ENCODE data around the gene WFDC8.

WFDC8 gene

DNA sequence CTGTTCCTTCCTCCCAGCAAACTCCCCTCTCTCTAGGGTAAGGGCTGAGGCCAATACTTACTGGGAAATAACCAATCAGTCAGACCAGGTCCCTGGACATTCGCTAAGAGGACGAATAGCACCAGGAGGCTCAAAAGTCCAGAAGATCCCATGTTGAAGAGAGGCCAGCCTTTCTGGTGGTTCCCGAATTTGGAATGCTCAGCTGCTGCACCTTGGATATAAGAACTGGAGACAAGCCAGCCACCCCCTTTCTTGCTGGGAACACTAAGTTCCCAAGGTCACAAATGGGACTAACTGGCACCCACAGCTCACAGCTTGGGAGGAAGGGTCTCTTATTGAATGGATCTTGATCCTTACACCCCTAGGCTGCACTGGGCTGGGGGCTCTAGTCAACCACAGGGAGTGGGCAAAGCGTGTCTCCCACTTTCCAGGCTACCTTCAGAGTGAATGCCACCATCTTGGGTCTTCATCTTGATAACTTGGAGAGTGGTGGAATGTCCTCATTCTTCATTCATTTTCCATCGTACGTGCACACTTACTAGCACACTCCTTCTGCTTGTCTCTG, 31.8 kb downstream of the WFDC8 start, which contains the start of gene EPPIN:
TSS of gene EPPIN (minus strand) at position 196 of the 565 bp plus-strand sequence. CDS start at position 152, 44 bp downstream.
- no peak for DNase-seq

- DNase-seq, result no peak
Observed at GRCh38 chr20:45545754-45546453, 33.2 kb downstream of the WFDC8 start.

DNA sequence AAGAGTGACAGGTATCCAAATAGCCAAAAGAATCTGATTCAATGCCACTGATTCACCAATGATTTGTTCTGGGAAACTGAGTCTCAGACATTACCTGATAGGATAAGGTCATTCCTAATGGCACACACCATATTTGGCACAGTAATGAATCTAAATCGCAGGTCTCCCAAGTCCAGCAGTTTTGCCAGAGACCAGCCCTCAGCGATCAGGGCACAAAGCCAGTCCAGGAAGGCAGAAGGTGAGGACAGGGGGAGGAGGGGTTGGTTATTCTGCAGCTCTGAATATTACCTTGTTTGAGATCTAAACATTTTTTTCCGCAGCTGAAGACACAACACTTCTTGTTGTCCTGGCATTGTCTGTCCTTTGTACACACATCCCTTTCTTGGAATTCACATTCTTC, 33.7 kb downstream of the WFDC8 start:
- DNase-seq, result no peak

DNA sequence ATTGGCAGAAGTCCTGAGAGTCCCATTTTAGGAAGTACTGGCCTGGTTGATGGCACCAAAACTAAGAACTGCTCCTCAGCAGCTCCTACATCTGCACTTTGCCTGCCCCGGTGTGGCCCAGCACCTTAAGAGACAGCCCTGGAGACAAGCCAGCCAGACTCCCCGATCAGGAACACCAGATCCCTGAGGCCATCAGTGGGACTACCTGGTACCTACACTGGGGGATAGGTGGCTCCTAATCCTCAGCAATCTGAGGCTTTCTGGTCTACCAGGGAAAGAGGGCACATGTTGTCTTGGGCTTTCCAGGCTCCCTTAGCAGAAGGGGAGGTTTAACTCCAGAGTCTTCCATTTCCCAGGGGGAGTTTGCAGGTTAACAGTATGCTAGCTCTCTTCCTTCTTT, 39.7 kb downstream of the WFDC8 start, which contains the start of gene WFDC6:
TSS of gene WFDC6 (minus strand) at position 101 of the 400 bp plus-strand sequence. CDS start at position 26, 75 bp downstream.
- DNase-seq, result no peak

- DNase-seq, result no peak
Observed at GRCh38 chr20:45538209-45538799, 40.8 kb downstream of the WFDC8 start.

DNA sequence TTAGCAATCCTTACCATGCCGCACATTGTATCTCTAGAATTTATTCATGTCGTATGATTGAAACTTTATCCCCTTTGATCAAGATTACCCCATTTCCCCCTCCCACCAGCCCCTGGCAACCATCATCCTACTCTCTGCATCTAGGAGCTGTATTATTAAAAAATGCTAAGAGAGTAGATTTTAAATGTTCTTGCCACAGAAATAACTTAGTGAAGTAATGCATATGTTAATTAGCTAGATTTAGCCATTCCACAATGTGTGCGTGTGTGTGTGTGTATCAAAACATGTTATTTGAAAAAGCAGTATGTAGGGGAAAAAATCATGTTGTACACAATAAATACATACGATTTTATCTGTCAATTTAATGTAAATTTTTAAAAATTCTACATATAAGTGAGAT, 51.8 kb downstream of the WFDC8 start:
- DNase-seq, result no peak

GRCh38 chr20:45523821-45524220, 55.3 kb downstream of the WFDC8 start:
- no peak for DNase-seq

DNA sequence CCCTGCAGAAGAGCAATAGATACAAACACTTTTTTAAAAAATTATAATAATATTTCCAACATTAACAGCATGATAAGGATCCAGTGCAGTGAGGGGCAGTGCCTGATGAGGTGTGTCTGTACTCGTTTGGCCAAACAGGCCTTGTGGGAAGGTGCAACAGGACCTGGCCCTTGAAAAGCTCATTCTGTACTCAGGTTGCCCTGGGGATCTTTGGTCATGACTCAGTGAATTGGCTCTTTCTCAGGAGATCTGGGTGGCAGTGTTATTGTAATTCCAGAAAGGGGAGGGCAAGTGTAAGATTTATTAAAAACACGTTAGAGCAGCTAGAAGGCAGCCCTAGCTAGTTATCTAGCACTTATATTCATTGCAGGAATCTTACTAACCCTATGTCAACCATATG, 60.8 kb downstream of the WFDC8 start:
- DNase-seq, result no peak

DNA sequence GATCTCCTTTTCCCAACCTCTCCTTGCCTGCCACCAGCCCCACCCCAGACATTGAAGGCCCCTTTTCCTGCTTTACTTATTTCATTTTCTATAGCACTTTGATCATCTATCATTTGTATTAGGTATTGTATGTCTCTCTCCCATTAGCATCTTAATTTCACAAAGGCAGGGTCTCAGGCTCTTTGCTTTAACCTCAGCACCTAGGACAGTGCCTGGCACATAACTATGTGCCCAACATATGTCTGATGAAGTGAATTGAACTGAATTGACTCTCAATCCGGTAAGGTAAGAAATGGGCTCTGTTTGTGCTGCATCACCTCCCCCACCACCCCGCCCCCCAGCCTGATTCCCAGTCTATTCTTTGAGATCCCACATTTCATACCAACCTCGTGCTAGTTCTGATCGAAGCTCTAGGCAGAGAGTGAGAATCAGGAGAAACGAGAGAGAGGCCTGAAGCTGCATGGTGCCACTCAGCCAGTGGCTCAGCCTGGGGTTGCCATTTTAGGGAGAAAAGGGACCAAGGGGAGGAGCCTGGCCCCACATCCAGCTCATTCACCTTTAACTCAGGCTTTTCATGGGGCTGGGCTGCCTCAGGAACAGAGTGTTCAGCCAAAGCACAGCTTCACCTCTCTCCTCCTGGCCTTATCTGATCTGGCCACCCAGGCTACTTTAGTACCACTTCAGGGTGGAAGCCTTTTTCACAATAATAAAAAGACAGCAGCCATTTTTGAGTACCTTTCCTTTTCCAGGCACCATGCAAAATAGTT, 63.8 kb downstream of the WFDC8 start, which contains the start of gene SPINT3:
TSS of gene SPINT3 (minus strand) at position 476 of the 767 bp plus-strand sequence. CDS start at position 462, 14 bp downstream.
- DNase-seq, result no peak

DNA sequence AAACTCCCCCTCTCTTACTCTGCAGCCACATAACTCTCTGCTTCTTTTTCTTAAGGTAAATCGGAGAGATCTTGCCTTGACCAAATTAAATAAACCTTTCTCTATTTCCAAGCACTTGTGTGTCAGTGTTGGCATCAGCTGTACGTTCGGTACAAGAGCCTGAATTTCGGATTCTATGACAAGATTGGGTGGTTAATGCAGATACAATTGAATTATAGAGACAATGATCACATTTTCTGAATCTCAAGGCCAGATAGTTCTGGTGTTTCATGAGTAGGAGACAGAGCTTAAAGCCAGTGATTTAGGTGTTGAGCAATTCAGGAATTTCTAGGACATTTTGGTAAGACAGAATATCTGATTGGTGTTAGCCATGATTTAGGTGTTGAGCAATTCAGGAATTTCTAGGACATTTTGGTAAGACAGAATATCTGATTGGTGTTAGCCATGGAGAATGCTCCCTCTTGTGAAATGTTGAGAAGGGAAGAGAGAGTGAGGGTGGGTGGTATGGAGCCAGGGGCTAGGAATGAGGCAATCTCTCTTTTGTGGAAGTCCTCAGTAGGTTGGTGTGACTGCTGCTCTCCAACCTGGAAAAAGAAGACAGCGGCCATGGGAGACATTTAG, 68.7 kb downstream of the WFDC8 start:
- no peak for DNase-seq

GRCh38 chr20:45509091-45509490, 70.0 kb downstream of the WFDC8 start:
- no peak for DNase-seq

GRCh38 chr20:45508068-45508886, 70.8 kb downstream of the WFDC8 start:
- DNase-seq, result no peak

DNA sequence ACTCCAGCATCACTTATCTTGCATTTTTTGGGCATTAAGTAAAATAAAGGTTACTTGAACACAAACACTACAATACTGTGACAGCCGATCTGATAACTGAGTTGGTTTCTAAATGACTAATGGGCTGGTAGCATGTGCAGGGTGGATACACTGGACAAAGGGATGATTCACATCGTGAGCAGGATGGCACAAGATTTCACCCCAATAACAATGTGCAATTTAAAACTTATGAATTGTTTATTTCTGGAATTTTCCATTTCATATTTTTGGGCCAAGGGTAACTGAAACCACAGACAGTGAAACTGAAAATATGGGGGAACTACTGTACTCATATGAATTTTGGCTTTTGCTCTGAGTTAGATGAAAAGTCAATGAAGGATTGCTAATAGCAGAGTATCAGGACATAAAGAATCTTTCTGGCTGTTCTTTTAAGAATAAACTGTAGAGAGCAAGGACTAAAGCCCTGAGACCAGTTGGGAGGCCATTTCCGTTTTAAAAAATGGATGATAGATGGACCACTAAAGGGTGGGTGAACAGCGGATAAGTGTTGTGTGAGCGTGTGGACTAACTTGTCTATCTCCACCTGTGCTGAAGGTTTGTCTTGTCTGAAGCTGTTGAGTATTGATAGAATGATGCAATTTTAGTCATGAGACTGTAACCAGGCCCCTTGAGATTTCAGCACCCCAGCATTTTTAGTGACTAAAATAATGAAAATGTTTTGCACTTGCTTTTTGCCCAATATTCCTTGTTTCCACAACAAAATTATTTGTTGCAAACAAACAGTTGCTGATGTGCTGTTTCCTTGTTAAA, 71.9 kb downstream of the WFDC8 start:
- no peak for DNase-seq

- DNase-seq, result no peak
Observed at GRCh38 chr20:45506398-45506797, 72.7 kb downstream of the WFDC8 start.

- DNase-seq, result no peak
Observed at GRCh38 chr20:45503403-45503802, 75.7 kb downstream of the WFDC8 start.

DNA sequence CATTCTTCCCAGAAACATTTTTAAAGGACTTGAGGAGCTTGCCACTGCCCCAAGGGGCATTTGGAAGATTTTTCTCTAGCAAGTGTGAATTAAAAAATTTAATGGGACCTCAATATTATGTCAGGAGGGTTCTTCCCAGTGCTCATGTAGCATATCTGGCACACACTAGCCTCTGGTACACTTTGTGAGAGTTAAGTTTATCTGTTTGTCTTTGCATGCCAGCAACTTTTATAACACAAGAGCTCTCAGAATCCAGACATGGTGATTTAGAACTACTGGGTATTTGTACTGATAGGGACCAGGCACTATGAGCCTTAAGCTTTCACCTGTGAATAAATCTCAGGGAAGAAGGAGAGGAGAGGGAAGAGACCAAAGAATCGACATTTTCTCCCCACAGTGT, 76.5 kb downstream of the WFDC8 start:
- no peak for DNase-seq
